Neural cell (in vitro differentiated cells): ENCODE measurements around the gene PLXNA3.

Experiments
- CTCF ChIP-seq: fragments of 450-650 bp; IDR thresholded peaks from 2 replicates; pipeline ENCODE4 v1.5.1; 2014; ENCODE audit warnings: antibody characterized with exemption, mild to moderate bottlenecking, moderate library complexity; ENCODE audit not compliant: poor library complexity, severe bottlenecking
- EP300 ChIP-seq: fragments of 450-650 bp; conservative IDR thresholded peaks from 2 replicates; pipeline ENCODE4 v1.6.1; 2014; ENCODE audit warnings: antibody characterized with exemption, mild to moderate bottlenecking, moderate library complexity; ENCODE audit not compliant: poor library complexity, severe bottlenecking
- EZH2 ChIP-seq: fragments of 200-600, 300-800 bp; shearing (Covaris generic), sonication (generic); IDR thresholded peaks from 2 replicates; pipeline ENCODE4 v1.6.1; 2014; ENCODE audit warnings: antibody characterized with exemption, low read length, borderline replicate concordance, mild to moderate bottlenecking; ENCODE audit not compliant: insufficient read depth, poor library complexity, severe bottlenecking
- POLR2AphosphoS5 ChIP-seq: IDR thresholded peaks from 2 replicates; pipeline ENCODE4 v1.6.1; 2012
- RAD21 ChIP-seq: fragments of 450-650 bp; conservative IDR thresholded peaks from 2 replicates; pipeline ENCODE4 v1.6.1; 2014; ENCODE audit warnings: antibody characterized with exemption, mild to moderate bottlenecking, moderate library complexity
- REST ChIP-seq: IDR thresholded peaks from 2 replicates; pipeline ENCODE4 v1.6.1; 2012; ENCODE audit warnings: borderline replicate concordance
- TAF1 ChIP-seq: IDR thresholded peaks from 2 replicates; pipeline ENCODE4 v1.6.1; 2012; ENCODE audit warnings: low read depth

DNA sequence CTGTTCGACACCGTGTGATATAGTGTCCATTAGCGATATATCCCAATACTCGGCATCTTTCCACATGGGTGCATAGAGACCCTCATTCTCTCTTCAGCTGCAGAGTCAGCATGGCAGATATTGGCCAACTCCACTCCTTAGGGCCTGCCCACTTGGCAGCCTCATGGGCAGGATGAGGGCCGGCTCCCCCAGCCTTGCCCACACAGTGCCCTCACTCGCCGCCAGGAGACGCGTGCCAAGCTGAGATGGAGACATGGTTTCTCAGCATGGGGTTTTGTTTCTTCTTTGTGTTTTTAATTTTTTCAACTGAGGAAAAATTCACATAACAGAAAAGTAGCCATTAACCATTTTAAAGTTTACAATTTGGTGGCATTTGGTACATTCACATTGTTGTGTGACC lies 5.3 kb upstream of the PLXNA3 start:
- TF ChIP-seq EP300 (no peak), CTCF (no peak), TAF1 (no peak), REST (no peak), EZH2 (no peak), RAD21 (no peak), POLR2AphosphoS5 (no peak)
